Uterus (tissue), 4 donors: Measurements from ENCODE around the gene PRR30. TPM values are rescaled to one million over a fixed set of nuclear protein-coding genes. Genes with fewer than 3 reads are reported as not detected.
"Not testable (repeated sequence)": the region's sequence is repeated elsewhere in the genome, so short reads cannot be mapped to it uniquely, and the experiment has no call there.

Source experiments
- DNase-seq, 2 donors: peaks; one replicate each; pipeline ENCODE4 v3.0.0-alpha.2; 2019 to 2020
- H3K27ac ChIP-seq, 2 donors: fragments of 200-600 bp; sonication (generic); 1 replicate in 1 of 2; 2 replicates in 1 of 2; pipeline ENCODE4 v1.5.1; 2016 to 2018
- H3K27me3 ChIP-seq, 2 donors: fragments of 200-600 bp; sonication (generic); one replicate each; pipeline ENCODE4 v1.5.1; 2018 to 2019; ENCODE audit warnings: control low read depth in 1 of 2
- H3K36me3 ChIP-seq, 2 donors: fragments of 200-600 bp; sonication (generic); one replicate each; pipeline ENCODE4 v1.5.1; 2019; ENCODE audit warnings: control low read depth in 1 of 2
- H3K4me1 ChIP-seq, 2 donors: fragments of 200-600 bp; sonication (generic); one replicate each; pipeline ENCODE4 v1.5.1; 2018 to 2019; ENCODE audit warnings: control low read depth in 1 of 2
- H3K4me3 ChIP-seq, 2 donors: fragments of 200-600 bp; sonication (generic); 1 replicate in 1 of 2; 2 replicates in 1 of 2; pipeline ENCODE4 v1.5.1; 2018 to 2019; ENCODE audit warnings: mild to moderate bottlenecking in 1 of 2
- H3K9me3 ChIP-seq, 2 donors: fragments of 200-600 bp; sonication (generic); one replicate each; pipeline ENCODE4 v1.5.1; 2019; ENCODE audit warnings: control low read depth in 1 of 2
- CTCF ChIP-seq, 4 experiments: fragments of 200-600 bp in 2 of 4; fragments of 450-650 bp in 2 of 4; sonication (generic) in 2 of 4; IDR thresholded peaks; one replicate each; pipeline ENCODE4 v1.5.1; 2016 to 2019; ENCODE audit warnings: antibody characterized with exemption in 4 of 4, mild to moderate bottlenecking in 2 of 4, moderate library complexity in 1 of 4
- POLR2A ChIP-seq, 2 donors: fragments of 450-650 bp; IDR thresholded peaks; one replicate each; pipeline ENCODE4 v1.6.1; 2016; ENCODE audit warnings: antibody characterized with exemption in 2 of 2, mild to moderate bottlenecking in 1 of 2, moderate library complexity in 1 of 2
- intact Hi-C: fragments of 100-400 bp; cut with DNase I; formaldehyde crosslinking; loops from one replicate; pipeline ENCODE4 v1.15.1; 2023; ENCODE audit warnings: low total_unique reads
- total RNA-seq, 4 donors: library from RNA; depleted of rRNA in 3 of 4; stranded (reverse); fragments of >200 nt in 3 of 4; gene quantifications; one replicate each; pipeline versions ENCODE4 v1.1.0 to v1.2.4, GENCODE V29; 2014 to 2023
- donor health status: DM: yes; HTN: yes; CAD: no.

PRR30 gene
- total RNA-seq, 4 donors from 2014 or later: not detected

GRCh38 chr2:27117995-27118524 is 21.1 kb downstream of the PRR30 start:
- no peaks in the 10 kb centered on the region for H3K36me3 ChIP-seq
- TF ChIP-seq POLR2A (IDR thresholded peaks at IDR 0.05) (no peak), CTCF (IDR thresholded peaks at IDR 0.05) (no peak)

GRCh38 chr2:27115519-27115918 is 23.7 kb downstream of the PRR30 start:
- H3K27ac ChIP-seq: no peak overlapping the region
- peaks cover 0 to 7% of the 10 kb centered on the region in 2 donors for H3K4me1 ChIP-seq
- no peak overlapping the region for H3K4me3 ChIP-seq
- H3K36me3 ChIP-seq: no peaks in the 10 kb centered on the region
- no peak for DNase-seq
- no peaks in the 10 kb centered on the region for H3K27me3 ChIP-seq
- TF ChIP-seq POLR2A (IDR thresholded peaks at IDR 0.05) (no peak), CTCF (IDR thresholded peaks at IDR 0.05) (no peak)
- H3K9me3 ChIP-seq: no peaks in the 10 kb centered on the region
- intact Hi-C loops: no loop called here

More at GRCh38 chr2:27117995-27118524, 21.1 kb downstream of the PRR30 start:
- intact Hi-C loops: no loop called here
- Histone ChIP-seq H3K4me3 (peak overlapping the region; percentile 33 to 43), H3K27me3 (no peaks in the 10 kb centered on the region), H3K9me3 (no peaks in the 10 kb centered on the region), H3K27ac (no peak overlapping the region), H3K4me1 (peaks cover 0 to 7% of the 10 kb centered on the region in 2 donors)
- DNase-seq: no peak

DNA sequence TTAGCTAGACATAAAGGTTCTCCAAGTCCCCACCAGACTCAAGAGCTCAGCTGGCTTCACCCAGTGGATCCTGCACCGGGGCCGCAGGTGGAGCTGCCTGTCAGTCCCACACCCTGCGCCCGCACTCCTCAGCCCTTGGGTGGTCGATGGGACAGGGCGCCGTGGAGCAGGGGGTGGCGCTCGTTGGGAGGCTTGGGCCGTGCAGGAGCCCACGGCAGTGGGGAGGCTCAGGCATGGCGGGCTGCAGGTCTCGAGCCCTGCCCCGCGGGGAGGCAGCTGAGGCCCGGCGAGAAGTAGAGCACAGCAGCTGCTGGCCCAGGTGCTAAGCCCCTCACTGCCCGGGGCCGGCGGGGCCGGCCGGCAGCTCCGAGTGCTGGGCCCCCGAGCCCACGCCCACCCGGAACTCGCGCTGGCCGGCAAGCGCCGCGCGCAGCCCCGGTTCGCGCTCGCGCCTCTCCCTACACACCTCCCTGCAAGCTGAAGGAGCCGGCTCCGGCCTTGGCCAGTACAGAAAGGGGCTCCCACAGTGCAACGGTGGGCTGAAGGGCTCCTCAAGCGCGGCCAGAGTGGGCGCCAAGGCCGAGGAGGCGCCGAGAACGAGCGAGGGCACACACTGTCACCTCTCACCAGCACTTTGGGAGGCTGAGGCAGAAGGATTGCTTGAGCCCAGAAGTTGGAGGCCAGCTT is 27.7 kb downstream of the PRR30 start:
- H3K4me1 ChIP-seq, H3K4me3 ChIP-seq, intact Hi-C loops, H3K27me3 ChIP-seq, DNase-seq, H3K9me3 ChIP-seq, H3K36me3 ChIP-seq, H3K27ac ChIP-seq: not testable (repeated sequence)

- intact Hi-C loops, H3K27ac ChIP-seq, H3K9me3 ChIP-seq, H3K27me3 ChIP-seq, H3K36me3 ChIP-seq, H3K4me1 ChIP-seq, DNase-seq, H3K4me3 ChIP-seq: not testable (repeated sequence)
These were observed 28.4 kb downstream of the PRR30 start for GRCh38 chr2:27110603-27111352.

DNA sequence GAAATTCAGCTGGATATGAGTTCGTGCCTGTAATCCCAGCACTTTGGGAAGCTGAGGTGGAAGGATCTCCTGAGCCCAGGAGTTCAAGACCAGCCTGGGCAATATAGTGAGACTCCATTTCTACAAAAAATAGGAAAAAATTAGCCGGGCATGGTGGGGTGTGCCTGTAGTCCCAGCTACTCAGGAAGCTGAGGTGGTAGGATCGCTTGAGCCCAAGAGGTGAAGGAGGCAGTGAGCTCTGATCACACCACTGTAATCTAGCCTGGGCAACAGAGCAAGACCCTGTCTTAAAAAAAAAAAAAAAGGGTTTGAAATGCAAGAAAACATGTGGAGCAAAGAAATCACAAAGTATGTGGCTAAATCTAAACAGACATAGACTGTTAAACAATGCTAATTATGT is 30.1 kb downstream of the PRR30 start:
- DNase-seq: no peak
- TF ChIP-seq POLR2A (IDR thresholded peaks at IDR 0.05) (no peak), CTCF (IDR thresholded peaks at IDR 0.05) (no peak)
- H3K36me3 ChIP-seq: no peaks in the 10 kb centered on the region
- no peak overlapping the region for H3K27ac ChIP-seq
- no peak overlapping the region for H3K4me3 ChIP-seq
- no peaks in the 10 kb centered on the region for H3K9me3 ChIP-seq
- intact Hi-C loops: loop anchor here (10.0 kb wide), 1 partner anchor 176 kb away; the partner anchor contains the start of gene TRIM54
- no peaks in the 10 kb centered on the region for H3K4me1 ChIP-seq
- H3K27me3 ChIP-seq: no peaks in the 10 kb centered on the region

GRCh38 chr2:27108221-27108620 is 31.0 kb downstream of the PRR30 start:
- no peaks in the 10 kb centered on the region for H3K9me3 ChIP-seq
- no peak for DNase-seq
- no peaks in the 10 kb centered on the region for H3K27me3 ChIP-seq
- no peaks in the 10 kb centered on the region for H3K4me1 ChIP-seq
- no peaks in the 10 kb centered on the region for H3K36me3 ChIP-seq
- TF ChIP-seq CTCF (IDR thresholded peaks at IDR 0.05): no peak
- TF ChIP-seq POLR2A (IDR thresholded peaks at IDR 0.05): no peak
- H3K4me3 ChIP-seq: no peak overlapping the region
- intact Hi-C loops: loop anchor here (10.0 kb wide), 1 partner anchor 177 kb away; the partner anchor contains the start of gene TRIM54
- no peak overlapping the region for H3K27ac ChIP-seq
